GM19468 (cell line): Measurements from ENCODE around the gene ADGRB3.
"Not testable (repeated sequence)": the region's sequence is repeated elsewhere in the genome, so short reads cannot be mapped to it uniquely, and the experiment has no call there.

Source experiments
- ATAC-seq: cut with Tn5 transposase; IDR thresholded peaks from one replicate; pipeline ENCODE4 v1.9.1; 2021; ENCODE audit warnings: mild to moderate bottlenecking, moderate library complexity, moderate number of reproducible peaks; ENCODE audit not compliant: unreplicated experiment; ENCODE audit errors: extremely low read depth

The ADGRB3 gene

GRCh38 chr6:68895929-68896328, 260.8 kb downstream of the ADGRB3 start:
- ATAC-seq = no peak

GRCh38 chr6:68901044-68901443, 266.0 kb downstream of the ADGRB3 start:
- ATAC-seq = no peak

GRCh38 chr6:68911334-68911733, 276.3 kb downstream of the ADGRB3 start:
- ATAC-seq = no peak

DNA sequence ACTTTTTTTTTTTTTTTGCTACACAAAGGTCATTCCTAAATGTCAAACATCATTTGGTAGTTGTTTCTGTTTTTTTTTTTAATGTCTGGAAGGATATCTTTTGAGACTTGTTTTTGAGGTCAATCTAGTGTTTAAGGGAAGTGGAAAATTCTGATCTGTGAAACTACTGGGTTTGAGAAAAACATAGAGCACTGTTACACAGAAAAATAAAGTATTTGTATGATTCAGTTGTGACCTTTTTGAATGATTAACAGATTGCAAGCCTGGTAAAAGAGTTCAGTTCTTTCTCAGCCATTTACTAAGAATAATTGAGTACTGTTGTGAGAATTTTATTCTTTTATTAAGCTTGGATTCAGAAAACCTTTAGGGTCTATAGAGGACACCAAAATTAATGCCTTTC, 276.7 kb downstream of the ADGRB3 start:
- no peak for ATAC-seq

GRCh38 chr6:68912805-68913204, 277.7 kb downstream of the ADGRB3 start:
- ATAC-seq = not testable (repeated sequence)

- no peak for ATAC-seq
Measured at GRCh38 chr6:68915586-68915985, 280.5 kb downstream of the ADGRB3 start.

GRCh38 chr6:68919537-68919936, 284.5 kb downstream of the ADGRB3 start:
- ATAC-seq = no peak

GRCh38 chr6:68941345-68941744, 306.3 kb downstream of the ADGRB3 start:
- ATAC-seq = no peak

GRCh38 chr6:68947721-68948120, 312.6 kb downstream of the ADGRB3 start:
- no peak for ATAC-seq

- no peak for ATAC-seq
Measured at GRCh38 chr6:68951270-68951669, 316.2 kb downstream of the ADGRB3 start.

DNA sequence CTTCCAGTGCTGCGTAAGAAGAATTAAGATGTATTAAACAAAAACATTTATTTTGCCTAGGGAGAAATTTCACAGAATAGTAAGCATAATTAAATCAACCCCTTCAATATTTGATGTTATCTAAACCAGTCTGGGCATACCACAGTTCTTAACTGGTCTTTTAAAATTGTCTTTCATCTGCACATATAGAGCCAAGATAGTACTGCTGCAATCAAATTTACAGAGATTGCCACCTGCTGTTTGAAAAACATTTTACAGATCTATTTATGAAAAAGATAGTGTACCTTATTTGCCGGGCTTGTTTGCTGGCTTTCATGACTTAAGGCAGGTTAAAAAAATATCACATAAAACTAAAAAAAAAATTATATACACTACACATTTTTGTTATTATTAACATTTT, 323.2 kb downstream of the ADGRB3 start:
- no peak for ATAC-seq

- ATAC-seq = peak; percentile 64
Measured at GRCh38 chr6:68967549-68968300, 332.6 kb downstream of the ADGRB3 start.

- no peak for ATAC-seq
Measured at GRCh38 chr6:68968301-68968649, 333.2 kb downstream of the ADGRB3 start.

DNA sequence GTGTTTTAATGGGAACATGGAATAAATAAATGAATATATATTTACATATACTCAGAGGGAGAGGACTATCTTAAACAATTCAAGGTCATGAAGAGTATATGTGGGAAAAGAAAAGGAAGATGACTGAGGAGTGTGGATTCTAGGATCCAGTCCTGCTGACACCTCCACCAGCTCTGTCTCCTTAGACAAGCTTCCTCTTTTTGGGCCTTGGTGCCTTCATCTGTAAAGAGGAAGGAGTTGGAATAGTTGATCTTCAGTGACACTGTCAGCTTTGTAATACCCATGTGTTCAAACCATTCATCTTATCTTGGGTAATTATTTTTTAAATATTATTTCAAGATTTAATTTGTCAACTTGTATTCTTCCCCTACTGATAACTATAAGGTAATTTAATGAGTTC, 338.0 kb downstream of the ADGRB3 start:
- no peak for ATAC-seq

DNA sequence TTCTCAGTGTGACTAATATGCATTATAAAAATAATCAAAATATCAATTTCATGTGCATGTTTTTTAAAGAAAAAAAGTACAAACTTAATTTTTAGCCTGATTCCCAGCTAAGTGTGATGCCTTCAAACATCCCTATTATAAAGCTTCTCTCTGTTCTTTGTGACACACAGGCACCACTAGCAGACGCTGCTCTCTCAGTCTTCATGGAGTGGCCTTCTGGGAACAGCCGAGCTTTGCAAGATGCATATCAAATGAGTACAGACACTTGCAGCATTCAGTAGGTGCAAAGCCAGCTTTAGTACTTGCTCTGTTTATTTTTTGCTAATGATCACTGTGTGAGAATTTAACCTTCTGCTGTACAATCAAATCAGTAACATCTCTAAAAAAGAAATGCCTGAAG, 340.0 kb downstream of the ADGRB3 start:
- ATAC-seq = no peak

DNA sequence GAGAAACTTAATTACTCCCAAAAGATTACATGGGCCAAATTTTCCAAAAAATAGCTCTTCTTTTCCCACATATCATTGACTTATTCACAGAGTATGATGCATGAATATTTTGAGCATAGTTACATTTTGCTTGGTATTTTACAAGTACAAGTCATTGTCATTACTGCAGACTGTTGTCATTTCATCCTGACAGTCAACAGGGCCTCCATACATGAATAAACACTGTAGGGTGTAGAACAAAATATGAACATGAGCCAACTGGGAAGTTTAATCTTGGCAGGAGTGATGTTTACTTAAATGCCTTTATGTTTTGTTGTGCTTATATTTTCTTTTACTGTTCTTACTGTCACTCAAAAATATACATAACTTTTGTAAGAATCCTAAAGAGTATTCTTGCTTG, 340.7 kb downstream of the ADGRB3 start:
- no peak for ATAC-seq

GRCh38 chr6:68976260-68976659, 341.2 kb downstream of the ADGRB3 start:
- no peak for ATAC-seq

- ATAC-seq = no peak
Measured at GRCh38 chr6:68978411-68978810, 343.3 kb downstream of the ADGRB3 start.

GRCh38 chr6:68981668-68982067, 346.6 kb downstream of the ADGRB3 start:
- ATAC-seq = not testable (repeated sequence)

DNA sequence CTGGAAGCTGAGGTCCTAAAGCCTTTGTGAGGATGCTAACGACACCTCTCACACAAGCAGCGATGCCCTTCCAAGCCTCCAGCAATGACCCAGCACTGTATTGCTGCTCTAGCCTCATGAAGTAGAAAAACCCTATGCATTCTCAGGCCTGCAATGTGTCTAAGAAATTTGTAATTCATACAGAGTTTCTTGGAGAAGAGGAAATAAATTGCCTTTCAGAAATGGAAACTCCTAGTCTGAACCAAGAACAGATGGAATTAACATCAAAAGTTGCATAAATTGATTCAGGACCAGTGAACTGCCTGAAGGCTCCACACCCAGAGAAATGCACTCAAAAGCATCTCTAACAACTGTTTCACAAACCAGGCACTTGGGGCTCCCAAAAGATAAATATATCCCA, 353.6 kb downstream of the ADGRB3 start:
- no peak for ATAC-seq

DNA sequence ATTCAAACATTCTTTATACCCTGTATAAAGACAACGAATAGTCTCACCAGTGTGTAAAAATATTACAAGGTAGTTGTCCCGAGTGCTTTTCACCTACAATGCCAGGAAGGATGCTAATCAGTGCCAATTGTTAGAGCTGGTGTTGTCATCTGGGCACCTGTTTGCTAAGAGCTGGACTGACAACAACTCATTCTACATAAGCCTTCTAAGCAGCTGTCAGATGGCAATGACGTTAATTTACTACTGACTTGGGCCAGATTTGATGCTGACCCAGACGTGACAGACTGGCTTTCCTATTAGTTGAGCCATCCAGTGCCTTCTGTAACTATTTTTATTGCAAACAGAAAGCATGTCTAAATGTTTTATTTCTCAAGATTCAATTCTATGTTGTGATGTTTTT, 355.2 kb downstream of the ADGRB3 start:
- no peak for ATAC-seq

GRCh38 chr6:68993911-68994310, 358.8 kb downstream of the ADGRB3 start:
- ATAC-seq = no peak
